CD1c-positive myeloid dendritic cell (primary cell): Measurements from ENCODE around the gene TAOK3.
"Not testable (repeated sequence)": the region's sequence is repeated elsewhere in the genome, so short reads cannot be mapped to it uniquely, and the experiment has no call there.

Source experiments
- DNase-seq: peaks from one replicate; pipeline ENCODE4 v3.0.0-alpha.2; 2016; ENCODE audit errors: extremely low spot score

Gene TAOK3

GRCh38 chr12:118299791-118300460 is 72.8 kb downstream of the TAOK3 start:
- DNase-seq, result no peak

DNA sequence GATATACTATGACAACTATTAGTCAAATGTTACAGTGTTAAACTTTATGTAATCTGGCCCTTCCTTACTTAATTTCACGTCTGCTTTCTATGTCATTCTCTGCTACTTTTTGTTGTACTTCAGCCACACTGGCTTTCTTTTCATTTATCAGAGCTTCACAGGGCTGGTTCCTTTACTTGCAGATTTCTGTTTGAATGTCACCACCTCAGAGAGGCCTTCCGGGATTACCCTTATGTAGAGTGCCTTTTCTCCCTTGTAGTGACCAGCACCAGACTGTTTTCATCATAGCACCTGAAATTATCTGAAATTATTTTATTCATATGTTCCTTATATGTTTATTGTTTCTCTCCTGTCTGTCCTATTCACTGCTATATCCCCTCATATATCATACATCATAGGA is 75.4 kb downstream of the TAOK3 start:
- DNase-seq, result no peak

DNA sequence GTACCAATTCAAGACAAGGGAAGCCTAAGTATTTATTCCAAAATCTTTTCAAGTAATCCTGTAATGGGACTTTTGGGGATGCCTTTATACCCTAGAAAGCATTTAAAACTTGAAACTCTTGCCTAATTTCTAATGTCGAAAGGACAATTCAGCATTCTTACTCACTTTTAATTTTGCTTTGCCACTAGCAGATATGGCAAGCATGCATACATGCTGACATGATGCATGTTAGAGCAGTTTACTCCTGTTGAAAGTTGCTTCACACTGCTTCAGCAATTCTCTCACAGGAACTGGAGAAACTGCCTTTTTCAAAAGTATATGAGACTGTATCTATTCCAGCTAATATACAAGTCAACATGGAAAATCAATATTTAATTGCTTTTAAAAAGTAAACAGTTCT is 79.9 kb downstream of the TAOK3 start:
- no peak for DNase-seq

DNA sequence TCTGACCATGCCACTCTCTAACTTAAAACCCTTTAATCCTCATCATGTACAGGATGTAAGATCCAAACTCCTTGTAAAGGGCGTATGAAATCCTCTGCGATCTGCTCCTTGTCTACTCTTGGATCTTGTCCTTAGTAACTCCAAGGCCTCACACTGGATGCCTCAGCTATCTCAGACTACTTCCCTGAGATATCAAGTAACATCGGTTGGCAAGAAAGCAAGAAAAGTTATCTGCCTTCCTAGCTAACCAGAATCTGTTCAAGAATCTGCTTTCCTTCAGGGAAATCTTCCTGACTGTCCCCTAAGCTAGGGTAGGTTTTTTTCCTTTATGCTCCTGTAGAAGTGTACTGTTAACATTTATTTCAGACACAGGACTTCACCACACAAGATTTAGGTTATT is 82.6 kb downstream of the TAOK3 start:
- DNase-seq, result no peak

DNA sequence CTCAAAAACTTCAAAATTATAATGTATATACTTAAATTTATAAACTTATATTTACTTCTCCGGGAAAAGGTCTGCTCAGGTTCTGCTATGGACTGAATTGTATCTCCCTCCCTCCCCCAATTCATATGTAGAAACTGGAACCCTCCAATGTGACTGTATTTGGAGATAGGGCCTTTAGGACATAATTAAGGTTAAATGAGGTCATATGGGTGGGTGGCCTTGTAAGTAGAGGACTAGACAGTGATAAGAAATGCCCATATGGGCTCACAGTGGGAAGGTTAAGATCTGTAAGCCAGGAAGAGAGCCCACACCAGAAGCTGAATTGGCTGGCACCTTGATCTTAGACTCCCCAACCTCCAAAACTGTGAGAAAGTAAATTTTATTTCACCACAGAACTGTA is 84.5 kb downstream of the TAOK3 start:
- DNase-seq, result no peak

- no peak for DNase-seq
These were observed 85.0 kb downstream of the TAOK3 start for GRCh38 chr12:118287728-118288127.

DNA sequence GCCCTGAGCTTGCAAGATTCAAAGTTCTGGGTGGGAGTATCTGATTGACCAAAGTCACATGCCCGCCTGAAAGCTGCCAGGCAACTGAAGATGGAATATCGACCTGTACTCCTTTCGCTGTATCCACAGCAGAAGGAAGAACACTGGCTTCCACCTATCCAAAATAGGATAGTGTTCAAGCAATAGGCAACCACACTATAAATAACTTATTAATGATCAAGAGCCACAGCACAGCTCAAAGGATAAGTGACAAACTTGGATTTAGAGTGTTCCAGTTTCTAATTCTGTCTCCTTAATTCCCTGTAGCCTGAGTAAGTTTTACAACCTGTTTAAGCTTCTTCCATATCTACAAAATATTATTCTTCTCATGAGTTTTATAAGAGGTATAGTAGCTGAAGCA is 89.9 kb downstream of the TAOK3 start:
- DNase-seq, result no peak

DNA sequence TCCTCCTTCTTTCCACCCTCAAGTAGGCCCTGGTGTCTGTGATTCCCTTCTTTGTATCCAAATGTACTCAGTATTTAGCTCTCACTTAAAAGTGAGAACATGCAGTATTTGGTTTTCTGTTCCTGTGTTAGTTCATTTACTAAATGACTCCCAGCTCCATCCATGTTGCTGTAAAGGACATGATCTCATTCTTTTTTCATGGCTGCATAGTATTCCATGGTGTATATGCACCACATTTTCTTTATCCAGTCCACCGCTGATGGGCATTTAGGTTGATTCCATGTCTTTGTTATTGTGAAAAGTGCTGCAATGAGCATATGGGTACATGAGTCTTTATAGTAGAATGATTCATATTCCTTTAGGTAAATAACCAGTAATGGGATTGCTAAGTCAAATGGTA is 94.4 kb downstream of the TAOK3 start:
- DNase-seq, result not testable (repeated sequence)

- DNase-seq, result peak; percentile 13
These were observed 98.6 kb downstream of the TAOK3 start for GRCh38 chr12:118274066-118274465.

DNA sequence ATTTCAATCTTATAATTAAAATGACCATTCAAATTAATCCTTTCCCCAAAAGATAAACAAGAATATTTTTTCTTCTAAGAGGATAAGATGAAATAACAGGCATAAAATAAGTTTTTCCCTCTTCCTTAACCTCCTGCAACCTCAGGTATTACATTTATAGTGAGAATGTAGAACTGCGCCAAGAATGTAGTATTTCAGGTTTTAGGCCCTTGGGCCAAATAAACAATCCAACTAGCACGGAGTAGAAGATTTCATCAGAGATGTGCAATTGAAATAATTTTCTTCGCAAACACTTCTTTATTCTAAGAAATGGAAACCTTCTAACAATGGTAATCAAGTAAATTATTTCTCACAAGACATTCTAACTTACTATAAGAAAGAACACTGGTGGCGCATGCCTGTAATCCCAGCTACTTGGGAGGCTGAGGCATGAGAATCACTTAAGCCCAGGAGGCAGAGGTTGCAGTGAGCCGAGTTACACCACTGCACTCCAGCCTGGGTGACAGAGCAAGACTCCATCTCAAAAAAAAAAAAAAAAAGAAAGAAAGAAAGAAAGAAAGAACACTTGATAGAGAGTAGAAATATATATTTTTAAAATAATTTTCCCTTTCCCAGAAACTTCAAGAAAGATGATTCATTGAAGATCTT is 100.8 kb downstream of the TAOK3 start:
- DNase-seq, result no peak

DNA sequence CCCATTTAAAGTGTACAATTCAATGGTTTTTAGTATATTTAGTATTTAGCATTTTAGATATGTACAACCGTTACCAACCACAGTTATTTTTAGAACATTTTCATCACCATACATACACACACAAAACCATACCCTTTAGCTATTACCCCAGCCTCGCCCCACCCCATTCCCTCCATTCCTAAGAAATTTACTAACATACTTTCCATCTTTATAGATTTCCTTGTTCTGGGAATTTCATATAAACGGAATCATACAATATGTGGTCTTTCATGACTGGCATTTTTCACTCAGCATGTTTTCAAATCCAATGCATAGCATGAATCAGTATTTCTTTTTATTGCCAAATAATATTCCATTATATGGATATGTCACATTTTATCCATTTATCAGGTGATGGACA is 101.5 kb downstream of the TAOK3 start:
- no peak for DNase-seq

DNA sequence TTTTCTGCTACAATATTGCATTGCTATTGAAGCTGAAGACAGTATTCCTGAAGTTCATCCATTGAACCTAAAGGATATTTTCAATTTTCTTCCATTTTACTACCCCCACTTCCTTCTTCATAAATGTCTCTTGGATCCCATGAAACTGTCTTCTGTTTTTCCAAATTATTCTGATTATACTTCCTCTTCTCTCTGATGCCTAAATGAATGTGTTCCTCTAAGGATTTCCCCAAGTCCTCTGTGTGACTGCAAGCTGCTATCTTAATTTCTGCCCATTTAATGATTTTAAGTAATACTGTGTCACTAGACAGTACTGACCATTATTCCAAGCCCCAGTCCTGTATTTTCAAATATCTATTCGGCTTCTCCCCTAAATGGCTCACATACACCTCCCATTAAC is 102.9 kb downstream of the TAOK3 start:
- peak; percentile 32 for DNase-seq

DNA sequence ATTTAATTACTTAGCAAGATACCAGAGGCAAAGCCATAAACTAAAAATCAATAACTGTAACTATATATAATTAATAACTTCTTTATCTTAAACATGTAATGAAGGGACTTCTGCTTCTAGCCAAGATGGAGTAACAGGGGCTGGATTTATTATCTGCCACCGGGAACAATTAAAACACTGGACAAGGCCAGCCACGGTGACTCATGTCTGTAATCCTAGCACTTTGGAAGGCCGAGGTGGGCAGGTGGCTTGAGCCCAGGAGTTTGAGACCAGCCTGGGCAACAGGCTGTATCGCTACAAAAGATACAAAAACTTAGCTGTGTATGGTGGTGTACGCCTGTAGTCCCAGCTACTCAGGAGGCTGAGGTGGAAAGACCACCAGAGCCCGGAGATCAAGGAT is 113.6 kb downstream of the TAOK3 start:
- no peak for DNase-seq

DNA sequence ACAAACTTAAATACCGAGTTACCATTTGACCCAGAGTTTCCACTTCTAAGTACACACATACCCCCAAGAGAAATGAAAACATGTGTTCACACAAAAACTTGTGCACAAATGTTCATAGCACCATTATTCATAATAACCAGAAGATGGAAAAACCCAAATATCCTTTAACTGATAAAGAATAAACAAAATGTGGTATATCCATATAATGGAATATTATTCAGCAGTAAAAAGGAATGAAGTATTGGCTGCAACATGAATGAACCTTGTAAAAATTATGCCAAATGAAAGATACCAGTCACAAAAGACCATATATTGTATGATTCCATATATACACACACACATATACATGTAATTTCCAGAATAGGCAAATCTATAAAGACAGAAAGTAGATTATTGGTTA is 116.4 kb downstream of the TAOK3 start:
- no peak for DNase-seq

DNA sequence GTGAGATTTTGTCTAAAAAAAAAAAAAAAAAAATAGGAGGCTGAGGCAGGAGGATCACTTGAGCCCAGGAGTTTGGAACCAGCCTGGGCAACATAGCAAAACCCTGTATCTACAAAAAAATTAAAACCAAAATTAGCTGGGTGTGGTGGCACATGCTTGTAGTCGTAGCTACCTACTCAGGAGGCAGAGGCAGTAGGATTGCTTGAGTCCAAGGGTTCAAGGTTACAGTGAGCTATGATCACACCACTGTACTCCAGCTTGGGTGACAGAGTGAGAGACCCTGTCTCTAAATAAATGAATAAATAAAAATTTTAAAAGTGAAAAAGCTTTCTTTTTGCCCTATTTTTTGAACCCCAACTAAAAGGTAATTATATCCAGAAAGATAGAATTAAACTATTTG is 123.2 kb downstream of the TAOK3 start:
- DNase-seq, result no peak

DNA sequence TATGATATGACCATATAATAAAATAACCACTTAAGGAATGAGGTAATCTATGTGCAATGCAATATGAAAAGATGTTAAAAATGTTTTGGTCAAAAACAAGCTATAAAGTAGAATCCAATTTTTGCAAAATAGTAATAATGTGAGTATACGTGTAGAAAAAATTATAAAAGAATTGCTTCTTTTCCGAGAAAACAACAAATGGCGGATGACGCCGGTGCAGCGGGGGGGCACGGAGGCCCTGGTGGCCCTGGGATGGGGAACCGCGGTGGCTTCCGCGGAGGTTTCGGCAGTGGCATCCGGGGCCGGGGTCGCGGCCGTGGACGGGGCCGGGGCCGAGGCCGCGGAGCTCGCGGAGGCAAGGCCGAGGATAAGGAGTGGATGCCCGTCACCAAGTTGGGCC is 126.8 kb downstream of the TAOK3 start:
- DNase-seq, result not testable (repeated sequence)

- peak; percentile 9 for DNase-seq
These were observed 133.8 kb downstream of the TAOK3 start for GRCh38 chr12:118238888-118239287.

DNA sequence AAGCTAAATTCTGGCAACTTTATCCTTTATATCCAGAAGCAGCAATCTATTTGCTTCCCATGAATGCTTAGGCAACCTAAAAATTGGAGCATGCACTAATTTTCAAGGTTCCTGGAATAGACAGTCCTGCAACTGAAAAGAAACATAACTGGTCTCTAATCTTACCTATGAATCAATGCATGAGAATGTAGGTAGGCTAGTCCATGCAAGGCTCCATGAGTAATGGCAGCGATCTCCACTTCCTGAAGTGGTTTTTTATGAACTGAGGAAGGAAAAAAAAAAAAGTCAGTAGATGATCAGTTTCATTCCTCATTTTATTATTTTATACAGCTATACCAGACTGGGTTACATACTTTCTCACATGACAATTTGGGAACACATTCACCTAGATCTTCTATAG is 134.8 kb downstream of the TAOK3 start:
- peak; percentile 21 for DNase-seq

GRCh38 chr12:118237052-118237665 is 135.5 kb downstream of the TAOK3 start:
- peak; percentile 83 for DNase-seq

- DNase-seq, result no peak
These were observed 152.0 kb downstream of the TAOK3 start for GRCh38 chr12:118220702-118221101.

DNA sequence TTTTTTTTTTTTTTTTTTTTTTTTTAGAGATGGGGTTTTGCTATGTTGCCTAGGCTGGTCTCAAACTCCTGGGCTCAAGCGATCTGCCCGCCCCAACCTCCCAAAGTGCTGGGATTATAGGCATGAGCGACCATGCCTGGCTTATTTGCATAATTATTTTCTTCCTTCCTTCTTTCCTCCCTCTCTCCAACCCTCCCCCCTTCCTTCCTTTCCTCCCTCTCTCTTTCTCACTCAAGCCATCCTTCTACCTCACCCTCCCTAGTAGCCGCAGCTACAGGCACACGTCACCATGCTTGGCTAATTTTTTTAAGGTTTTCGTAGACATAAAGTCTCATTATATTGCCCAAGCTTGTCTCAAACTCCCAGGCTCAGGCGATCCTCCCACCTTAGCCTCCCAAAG is 152.9 kb downstream of the TAOK3 start:
- DNase-seq, result no peak

- DNase-seq, result no peak
These were observed 153.6 kb downstream of the TAOK3 start for GRCh38 chr12:118219106-118219505.

DNA sequence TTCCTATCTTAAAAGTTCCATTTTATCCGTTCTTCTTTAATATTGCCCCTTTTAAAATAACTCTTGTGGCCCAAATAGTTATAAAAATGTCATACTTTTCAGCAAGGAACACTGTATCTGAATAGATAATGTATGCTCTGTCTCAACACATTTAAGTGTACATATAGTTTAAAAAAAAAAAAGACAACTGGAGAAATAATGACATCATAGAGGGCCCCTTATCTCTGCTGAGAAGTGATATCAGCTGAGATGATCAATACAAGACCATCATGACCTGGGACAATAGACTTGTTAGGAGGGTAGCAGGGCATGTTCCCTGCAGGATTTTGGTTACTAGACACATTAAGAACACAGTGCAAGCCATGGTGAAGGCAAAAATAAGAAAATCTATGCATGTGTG is 159.3 kb downstream of the TAOK3 start:
- no peak for DNase-seq
